Osteoblast (primary cell): ENCODE data around the gene PROC. TPM values are rescaled to one million over a fixed set of nuclear protein-coding genes. Genes with fewer than 3 reads are reported as not detected.

ENCODE experiments used
- DNase-seq: peaks from one replicate; pipeline ENCODE4 v3.0.0; 2011; ENCODE audit warnings: low spot score, mixed read lengths; ENCODE audit not compliant: insufficient read length; ENCODE audit errors: missing footprints
- H2AFZ ChIP-seq: 2 replicates; pipeline ENCODE4 v1.6.0; 2011; ENCODE audit warnings: mild to moderate bottlenecking, low read length
- H3K27ac ChIP-seq: 2 replicates; pipeline ENCODE4 v1.5.1; 2011; ENCODE audit warnings: mild to moderate bottlenecking, low read depth, low read length, moderate library complexity
- H3K27me3 ChIP-seq: 2 replicates; pipeline ENCODE4 v1.6.0; 2012; ENCODE audit warnings: mild to moderate bottlenecking, control low read depth, inconsistent platforms, low read length, moderate library complexity; ENCODE audit not compliant: insufficient read depth
- H3K36me3 ChIP-seq: 2 replicates; pipeline ENCODE4 v1.5.1; 2011; ENCODE audit warnings: mild to moderate bottlenecking, low read length, control low read depth, moderate library complexity; ENCODE audit not compliant: insufficient read depth
- H3K4me1 ChIP-seq: 2 replicates; pipeline ENCODE4 v1.5.1; 2011; ENCODE audit warnings: mild to moderate bottlenecking, low read length, control low read depth, moderate library complexity; ENCODE audit not compliant: insufficient read depth
- H3K4me2 ChIP-seq: 2 replicates; pipeline ENCODE4 v1.6.0; 2011; ENCODE audit warnings: mild to moderate bottlenecking, low read length; ENCODE audit not compliant: insufficient read depth
- H3K4me3 ChIP-seq: fragments of 200-600 bp; sonication (generic); 3 replicates; pipeline ENCODE4 v1.5.1; 2012; ENCODE audit warnings: mild to moderate bottlenecking, low read length, inconsistent platforms; ENCODE audit not compliant: insufficient read depth
- H3K79me2 ChIP-seq: 2 replicates; pipeline ENCODE4 v1.6.0; 2012; ENCODE audit warnings: mild to moderate bottlenecking, low read length, control low read depth, inconsistent platforms; ENCODE audit not compliant: insufficient read depth
- H3K9me3 ChIP-seq: 2 replicates; pipeline ENCODE4 v1.5.1; 2011; ENCODE audit warnings: low read depth, low read length, control low read depth
- H4K20me1 ChIP-seq: 2 replicates; pipeline ENCODE4 v1.6.0; 2012; ENCODE audit warnings: mild to moderate bottlenecking, low read length, control low read depth; ENCODE audit not compliant: insufficient read depth
- total RNA-seq: library from RNA; depleted of rRNA; stranded (reverse); fragments of >200 nt; gene quantifications from 2 replicates; pipeline ENCODE4 v1.2.3, GENCODE V29; 2012
- TF ChIP-seq, protein P1 (sequence below): IDR thresholded peaks from 2 replicates; pipeline ENCODE4 v1.5.1; 2011; ENCODE audit warnings: mild to moderate bottlenecking, low read depth, low read length, moderate library complexity; ENCODE audit errors: extremely low read depth

Gene PROC
- total RNA-seq, 1 donor = not detected

DNA sequence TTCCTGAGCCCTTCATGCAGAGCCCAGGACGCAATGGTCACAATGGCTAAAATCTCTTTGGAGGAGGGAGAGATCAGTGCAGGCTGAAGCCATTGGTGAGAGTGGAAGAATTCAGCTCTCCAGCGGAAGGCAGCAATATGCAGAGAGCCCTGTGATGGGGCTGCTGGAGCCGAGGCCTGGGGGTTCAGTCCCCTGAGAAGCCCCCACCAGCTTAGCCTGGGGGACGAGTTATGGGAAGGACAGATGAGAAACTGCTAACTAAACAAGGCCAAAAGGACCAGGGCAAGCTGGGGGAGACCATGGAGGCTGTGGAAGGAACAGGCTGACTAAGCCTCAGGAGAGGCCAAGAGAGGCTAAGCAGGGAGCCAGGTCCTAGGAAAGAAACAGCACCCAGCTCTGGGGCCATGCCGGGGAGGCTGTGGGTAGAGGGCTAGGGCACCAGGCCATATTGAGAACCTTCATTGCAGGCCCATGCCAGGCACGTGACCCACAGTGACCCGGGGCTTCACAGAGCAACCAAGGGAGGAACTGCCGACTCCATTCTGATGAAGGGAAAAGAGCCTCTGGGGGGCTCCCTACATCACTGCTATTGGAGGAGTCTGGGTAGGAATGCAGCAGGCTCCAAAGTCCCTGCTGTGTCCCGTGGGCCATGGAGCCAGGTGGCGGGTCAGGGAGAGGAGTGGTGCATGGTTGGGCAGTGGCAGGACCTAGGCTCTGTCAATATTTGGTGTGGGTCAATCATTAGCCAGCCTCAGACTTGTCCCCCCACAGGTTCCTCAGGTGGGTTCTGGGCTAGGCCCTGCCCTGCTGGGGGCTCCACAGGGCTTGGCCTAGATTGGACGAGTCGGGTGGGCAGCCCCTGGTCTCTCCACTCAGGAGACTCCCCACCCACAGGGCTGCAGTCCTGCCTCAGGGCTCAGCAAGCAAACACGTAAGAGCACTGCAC is 19.8 kb downstream of the PROC start:
- no peaks in the 10 kb centered on the region for H3K4me1 ChIP-seq
- no peaks in the 10 kb centered on the region for H3K27me3 ChIP-seq
- TF ChIP-seq, protein P1, sequence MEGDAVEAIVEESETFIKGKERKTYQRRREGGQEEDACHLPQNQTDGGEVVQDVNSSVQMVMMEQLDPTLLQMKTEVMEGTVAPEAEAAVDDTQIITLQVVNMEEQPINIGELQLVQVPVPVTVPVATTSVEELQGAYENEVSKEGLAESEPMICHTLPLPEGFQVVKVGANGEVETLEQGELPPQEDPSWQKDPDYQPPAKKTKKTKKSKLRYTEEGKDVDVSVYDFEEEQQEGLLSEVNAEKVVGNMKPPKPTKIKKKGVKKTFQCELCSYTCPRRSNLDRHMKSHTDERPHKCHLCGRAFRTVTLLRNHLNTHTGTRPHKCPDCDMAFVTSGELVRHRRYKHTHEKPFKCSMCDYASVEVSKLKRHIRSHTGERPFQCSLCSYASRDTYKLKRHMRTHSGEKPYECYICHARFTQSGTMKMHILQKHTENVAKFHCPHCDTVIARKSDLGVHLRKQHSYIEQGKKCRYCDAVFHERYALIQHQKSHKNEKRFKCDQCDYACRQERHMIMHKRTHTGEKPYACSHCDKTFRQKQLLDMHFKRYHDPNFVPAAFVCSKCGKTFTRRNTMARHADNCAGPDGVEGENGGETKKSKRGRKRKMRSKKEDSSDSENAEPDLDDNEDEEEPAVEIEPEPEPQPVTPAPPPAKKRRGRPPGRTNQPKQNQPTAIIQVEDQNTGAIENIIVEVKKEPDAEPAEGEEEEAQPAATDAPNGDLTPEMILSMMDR = no peak
- H2AFZ ChIP-seq = no peak overlapping the region
- no peak overlapping the region for H3K4me3 ChIP-seq
- H4K20me1 ChIP-seq = no peaks in the 10 kb centered on the region
- H3K36me3 ChIP-seq = no peaks in the 10 kb centered on the region
- H3K9me3 ChIP-seq = no peaks in the 10 kb centered on the region
- no peaks in the 10 kb centered on the region for H3K79me2 ChIP-seq
- DNase-seq = no peak
- H3K27ac ChIP-seq = no peak overlapping the region
- no peak overlapping the region for H3K4me2 ChIP-seq

DNA sequence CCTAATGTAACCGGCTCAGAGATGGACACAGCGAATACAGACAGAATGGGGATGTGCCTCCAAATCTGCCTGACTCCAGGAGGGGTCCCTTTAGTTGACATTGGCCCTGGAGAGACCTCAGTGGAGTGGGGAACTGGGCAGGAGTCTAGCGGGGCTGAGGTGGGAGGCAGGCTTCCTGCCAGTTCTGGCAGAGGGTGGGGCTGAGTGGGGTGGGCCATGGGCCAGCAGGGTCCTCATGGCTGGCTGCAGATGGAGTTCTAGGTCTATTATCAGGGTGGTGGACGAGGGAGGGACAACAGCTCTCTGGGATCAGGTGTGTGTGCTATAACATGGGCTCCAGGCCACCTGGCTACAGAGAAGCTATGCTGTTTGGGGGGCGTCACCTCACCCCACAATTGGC is 21.1 kb downstream of the PROC start:
- no peaks in the 10 kb centered on the region for H4K20me1 ChIP-seq
- H3K36me3 ChIP-seq = no peaks in the 10 kb centered on the region
- no peaks in the 10 kb centered on the region for H3K79me2 ChIP-seq
- no peak overlapping the region for H3K27ac ChIP-seq
- DNase-seq = no peak
- TF ChIP-seq, protein P1 = no peak
- no peak overlapping the region for H2AFZ ChIP-seq
- H3K27me3 ChIP-seq = no peaks in the 10 kb centered on the region
- H3K4me2 ChIP-seq = no peak overlapping the region
- no peak overlapping the region for H3K4me3 ChIP-seq
- no peaks in the 10 kb centered on the region for H3K4me1 ChIP-seq
- no peaks in the 10 kb centered on the region for H3K9me3 ChIP-seq

GRCh38 chr2:127448526-127448925 is 30.3 kb downstream of the PROC start:
- no peaks in the 10 kb centered on the region for H3K79me2 ChIP-seq
- H3K4me3 ChIP-seq = no peak overlapping the region
- no peak overlapping the region for H2AFZ ChIP-seq
- no peak for DNase-seq
- H3K27me3 ChIP-seq = no peaks in the 10 kb centered on the region
- no peaks in the 10 kb centered on the region for H3K9me3 ChIP-seq
- H3K36me3 ChIP-seq = no peaks in the 10 kb centered on the region
- no peak overlapping the region for H3K4me2 ChIP-seq
- TF ChIP-seq, protein P1 = no peak
- H3K4me1 ChIP-seq = peaks cover 7% of the 10 kb centered on the region
- no peaks in the 10 kb centered on the region for H4K20me1 ChIP-seq
- no peak overlapping the region for H3K27ac ChIP-seq

GRCh38 chr2:127449414-127449813 is 31.2 kb downstream of the PROC start:
- TF ChIP-seq, protein P1 = no peak
- H3K4me1 ChIP-seq = peaks cover 7% of the 10 kb centered on the region
- no peak for DNase-seq

More at GRCh38 chr2:127449414-127449813, 31.2 kb downstream of the PROC start:
- no peak overlapping the region for H3K4me2 ChIP-seq
- H3K4me3 ChIP-seq = no peak overlapping the region
- no peak overlapping the region for H2AFZ ChIP-seq
- no peaks in the 10 kb centered on the region for H4K20me1 ChIP-seq
- no peak overlapping the region for H3K27ac ChIP-seq
- no peaks in the 10 kb centered on the region for H3K79me2 ChIP-seq
- no peaks in the 10 kb centered on the region for H3K36me3 ChIP-seq
- no peaks in the 10 kb centered on the region for H3K9me3 ChIP-seq
- H3K27me3 ChIP-seq = no peaks in the 10 kb centered on the region
